Activated CD8-positive, alpha-beta memory T cell treated with anti-CD3 and anti-CD28 coated beads for 24 hours (primary cell): ENCODE data around the gene THEMIS.

ENCODE experiments used
- DNase-seq: peaks from one replicate; pipeline ENCODE4 v3.0.0-alpha.2; 2020

THEMIS gene

DNA sequence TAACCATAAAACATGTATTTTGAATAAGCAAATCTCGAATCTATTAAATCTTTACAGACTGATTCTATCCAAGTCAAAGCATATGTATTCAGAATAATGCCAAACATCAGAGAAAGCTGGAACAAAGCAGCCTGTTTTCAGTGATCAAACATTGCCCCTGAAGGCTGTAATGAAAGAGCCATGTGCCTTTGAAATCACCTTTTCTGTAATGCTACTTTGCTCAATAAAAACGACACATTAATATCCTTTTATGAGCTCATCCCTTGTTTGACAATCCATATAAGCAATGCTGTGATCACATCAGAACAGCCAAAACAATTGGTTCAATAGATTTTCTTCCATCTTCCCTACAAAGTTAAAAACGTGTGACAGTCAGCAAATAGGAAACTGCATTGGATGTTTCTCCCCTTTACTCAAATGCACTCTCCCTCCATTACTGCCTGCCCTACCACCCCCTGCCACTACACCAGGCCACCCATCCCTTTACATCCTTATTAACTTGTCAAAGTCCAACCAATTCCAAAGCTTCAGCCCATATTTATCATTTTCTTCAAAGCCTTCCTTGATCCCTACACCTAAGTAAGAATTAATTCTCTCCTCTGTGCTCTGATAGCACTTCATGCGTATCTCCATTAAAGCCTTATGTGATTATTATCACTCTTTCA is 42.0 kb downstream of the THEMIS start:
- DNase-seq = no peak

DNA sequence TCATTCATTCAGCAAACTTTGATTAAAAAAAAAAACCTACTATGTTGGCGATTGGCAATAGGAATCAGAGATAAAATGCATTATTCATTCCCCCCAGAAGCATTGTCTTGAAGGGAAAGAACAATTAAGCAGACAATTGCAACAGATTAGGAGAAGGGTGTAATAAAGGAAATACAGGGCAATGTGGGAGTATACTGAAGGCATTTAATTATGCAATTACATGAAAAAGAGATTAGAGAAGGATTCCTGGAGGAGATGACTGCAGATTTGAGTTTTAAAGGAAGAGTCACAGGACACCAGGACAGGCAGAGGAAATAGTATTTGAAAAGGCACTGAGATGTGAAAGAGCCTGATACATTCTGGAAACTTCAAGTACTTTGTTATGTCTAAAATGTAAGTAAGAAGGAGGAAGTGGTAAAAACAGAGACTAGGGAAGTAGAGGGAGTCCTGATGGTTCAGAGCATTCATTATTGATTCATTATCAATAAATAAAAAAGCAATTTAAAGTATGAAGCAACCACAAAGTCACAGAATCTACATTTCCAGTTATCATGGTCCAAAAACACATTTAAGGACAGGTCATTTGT is 43.7 kb downstream of the THEMIS start:
- no peak for DNase-seq

DNA sequence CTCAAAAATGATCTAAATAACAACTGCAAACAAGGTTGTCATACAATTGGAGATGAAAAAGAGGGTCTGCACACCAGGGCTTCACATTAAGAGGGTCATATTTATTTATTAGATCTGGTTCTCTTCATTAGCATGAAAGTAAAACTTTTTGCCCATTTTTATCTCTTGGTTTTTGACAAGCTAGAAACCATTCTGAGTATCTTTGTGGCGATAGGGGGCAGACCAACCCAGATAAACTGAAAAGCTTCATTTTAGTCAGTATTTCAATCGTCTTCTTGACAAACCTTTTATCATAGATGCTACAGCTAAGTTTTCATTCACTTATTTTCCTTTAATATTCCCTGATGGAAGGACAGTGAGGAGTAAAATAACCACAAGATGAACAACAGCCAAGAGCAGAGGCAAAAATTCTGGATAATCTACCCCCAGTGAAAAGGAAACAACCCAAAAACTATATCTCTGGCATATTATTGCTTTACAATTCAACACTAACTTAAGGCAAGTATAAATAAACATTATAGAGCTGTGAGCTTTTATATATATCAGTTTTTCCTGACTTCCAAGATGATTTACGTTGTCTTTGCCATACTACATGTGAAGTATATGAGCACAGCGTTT is 45.2 kb downstream of the THEMIS start:
- DNase-seq = no peak

DNA sequence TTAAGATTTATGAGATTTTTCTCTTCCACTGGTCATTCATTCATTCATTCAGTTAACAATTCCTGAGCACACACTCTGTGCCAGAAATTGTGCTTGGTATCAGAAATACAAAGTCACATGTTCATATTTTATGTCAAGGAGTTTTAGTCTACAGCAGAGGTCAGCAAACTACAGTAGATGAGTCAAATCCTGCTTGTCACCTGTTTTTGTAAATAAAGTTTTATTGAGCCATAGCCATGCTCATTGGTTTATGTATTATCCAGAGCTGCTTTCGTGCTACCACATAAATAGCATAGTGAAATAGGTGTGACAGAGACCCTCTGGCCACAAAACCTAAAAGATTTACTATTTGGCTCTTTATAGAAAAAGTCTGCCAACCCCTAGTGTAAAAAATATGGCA is 46.8 kb downstream of the THEMIS start:
- no peak for DNase-seq

DNA sequence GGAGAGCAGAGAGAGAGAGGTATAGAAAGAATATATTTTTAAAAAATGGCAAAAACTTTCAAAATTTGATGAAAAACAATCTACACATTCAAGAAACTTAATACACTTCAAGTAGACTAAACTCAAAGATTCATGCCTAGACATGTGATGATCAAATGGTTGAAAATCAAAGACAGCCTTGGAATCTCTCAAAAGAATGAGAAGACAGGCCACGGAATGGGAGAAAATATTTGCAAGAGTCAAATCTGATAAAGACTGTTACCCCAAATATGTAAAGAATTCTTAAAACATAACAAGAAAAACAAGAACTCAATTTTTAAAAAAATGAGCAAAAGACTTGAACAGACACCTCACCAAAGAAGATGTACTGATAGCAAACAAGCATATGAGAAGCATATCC is 49.7 kb downstream of the THEMIS start:
- no peak for DNase-seq

DNA sequence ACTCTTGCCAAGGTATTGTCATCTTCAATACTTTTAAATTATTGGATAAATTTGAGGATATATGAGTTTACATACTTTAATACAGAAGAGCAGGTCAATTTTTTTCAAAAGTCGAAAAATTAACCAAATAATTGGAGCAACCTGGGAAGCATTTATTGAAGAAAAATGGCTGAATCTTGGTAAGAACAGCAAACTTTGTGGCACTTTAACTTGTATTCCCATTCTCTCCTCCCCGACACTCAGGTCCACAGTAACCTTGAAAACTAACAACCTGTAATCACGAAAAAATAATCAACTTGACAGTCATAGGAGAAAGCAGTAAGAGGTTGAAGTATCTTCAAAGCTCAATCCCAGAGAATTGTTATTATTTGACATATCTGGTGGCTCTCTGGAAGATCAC is 55.6 kb downstream of the THEMIS start:
- DNase-seq = no peak

DNA sequence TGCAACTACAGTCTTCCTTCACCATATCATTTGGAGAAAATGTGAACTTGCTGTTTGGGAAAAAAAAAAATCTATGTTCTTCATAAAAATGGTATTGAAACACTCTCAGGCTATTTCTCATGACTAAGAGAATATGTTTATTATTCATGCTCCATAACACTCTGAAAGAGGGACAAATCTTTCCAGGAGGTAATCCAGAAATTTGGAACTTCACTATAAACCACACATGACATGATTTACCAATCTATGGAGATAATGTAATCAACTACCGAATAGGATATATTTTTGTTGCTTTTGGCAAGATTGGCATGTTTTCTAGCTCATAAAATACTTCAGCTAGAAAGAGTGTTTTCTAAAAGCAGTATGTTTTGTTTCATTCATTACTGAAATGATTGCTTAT is 56.3 kb downstream of the THEMIS start:
- no peak for DNase-seq

DNA sequence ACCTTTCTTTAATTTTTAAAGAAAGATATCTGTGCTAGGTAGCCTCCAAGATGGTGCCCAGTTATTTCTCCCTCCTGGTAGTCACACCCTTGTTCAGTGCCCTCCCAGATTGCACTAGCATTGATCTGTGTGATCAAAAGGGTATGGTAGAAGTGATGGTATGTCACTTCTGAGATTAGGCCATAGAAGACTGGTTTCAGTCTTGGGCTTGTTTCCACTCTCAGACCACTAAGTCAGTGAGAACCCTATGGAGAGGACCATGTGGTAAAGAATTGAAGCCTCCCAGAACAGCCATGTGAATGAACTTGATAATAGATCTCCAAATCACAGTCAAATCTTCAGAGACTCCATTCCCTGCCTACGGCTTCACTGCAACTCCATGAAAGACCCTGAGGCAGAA is 57.3 kb downstream of the THEMIS start:
- no peak for DNase-seq

DNA sequence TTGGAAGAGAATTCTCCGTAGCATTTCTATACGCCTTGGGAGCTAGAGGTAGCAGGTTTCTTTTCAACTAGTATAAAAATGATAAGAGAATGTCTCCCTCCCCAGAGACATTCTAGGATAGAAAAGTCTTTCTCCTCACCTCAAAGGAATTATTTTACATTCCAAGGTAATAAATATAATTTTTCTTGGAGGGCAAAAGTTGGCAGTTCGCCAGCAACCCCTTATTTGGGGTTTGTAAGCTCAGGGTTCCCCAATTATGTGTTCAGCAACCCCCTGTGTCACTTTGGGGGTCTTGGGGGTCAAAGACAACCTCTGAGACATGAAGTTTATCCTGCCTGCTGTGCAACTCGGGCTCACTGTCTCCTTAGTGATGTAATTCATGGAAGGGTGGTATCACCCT is 58.3 kb downstream of the THEMIS start:
- no peak for DNase-seq

DNA sequence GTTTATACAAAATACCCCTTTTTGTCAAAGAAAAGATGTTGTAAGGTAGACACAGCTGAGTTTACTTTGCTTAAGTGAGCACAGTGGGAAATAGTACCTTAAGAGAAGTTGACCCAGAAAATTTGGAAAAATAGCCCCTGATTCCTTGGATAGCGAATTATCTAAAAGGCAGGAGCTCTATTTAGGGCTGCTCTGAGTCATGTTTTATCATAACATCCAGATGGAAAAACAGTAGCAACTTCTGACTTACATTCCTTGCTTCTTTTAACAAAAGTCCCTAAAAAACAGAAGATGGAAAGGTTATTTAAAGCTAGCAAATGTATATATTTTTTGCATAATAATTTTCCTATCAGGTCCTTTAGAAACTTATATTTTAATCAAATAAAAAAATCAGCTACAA is 59.0 kb downstream of the THEMIS start:
- no peak for DNase-seq

DNA sequence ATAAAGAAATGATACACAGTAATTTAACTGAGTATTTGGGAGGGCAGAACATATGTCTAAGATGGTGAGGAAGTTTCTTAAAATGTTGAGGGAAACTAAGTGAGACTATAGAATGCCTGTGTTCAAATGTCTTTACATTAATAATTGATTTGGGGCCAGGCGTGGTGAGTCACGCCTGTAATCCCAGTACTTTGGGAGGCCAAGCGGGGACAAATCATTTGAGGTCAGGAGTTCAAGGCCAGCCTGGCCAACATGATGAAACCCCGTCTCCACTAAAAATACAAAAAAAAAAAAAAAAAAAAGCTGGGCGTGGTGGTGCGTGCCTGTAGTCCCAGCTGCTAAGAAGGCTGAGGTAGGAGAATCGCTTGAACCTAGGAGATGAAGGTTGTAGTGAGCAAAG is 66.7 kb downstream of the THEMIS start:
- DNase-seq = no peak

DNA sequence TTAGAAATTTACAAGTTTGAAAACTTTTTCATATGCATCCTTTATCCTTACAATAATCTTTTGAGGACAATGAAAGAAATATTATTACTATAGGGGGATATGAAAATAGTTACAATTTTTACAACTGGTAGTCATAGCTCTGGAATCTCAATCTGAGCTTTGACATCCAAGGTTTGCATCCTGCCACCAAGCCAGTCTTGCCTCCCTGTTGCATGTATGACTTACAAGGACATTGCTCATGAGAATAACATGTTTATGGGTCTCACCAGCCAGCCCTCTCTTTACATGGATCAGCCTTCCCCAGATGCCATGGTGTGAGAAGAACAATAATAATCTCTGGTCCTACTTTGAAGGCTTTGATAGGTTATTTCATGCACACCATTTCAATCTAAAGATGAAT is 67.5 kb downstream of the THEMIS start:
- DNase-seq = no peak

DNA sequence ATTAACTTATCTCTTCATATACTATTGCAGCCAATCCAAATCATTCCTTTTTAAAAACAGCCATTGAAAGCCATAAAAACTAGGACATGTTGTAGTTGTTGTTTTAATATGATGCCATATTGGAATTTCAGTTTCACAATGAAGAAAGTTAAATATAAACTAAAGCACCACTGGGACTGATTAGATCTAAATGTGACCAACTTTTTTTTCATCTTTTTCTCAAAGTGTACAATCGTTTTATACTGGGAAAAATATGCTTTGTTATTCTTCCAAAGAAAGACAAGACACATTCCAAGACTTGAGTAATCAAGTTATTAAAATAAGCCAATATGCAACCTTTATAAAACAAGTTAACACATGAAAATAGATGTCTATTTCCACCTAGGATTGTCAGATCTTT is 68.5 kb downstream of the THEMIS start:
- DNase-seq = no peak

DNA sequence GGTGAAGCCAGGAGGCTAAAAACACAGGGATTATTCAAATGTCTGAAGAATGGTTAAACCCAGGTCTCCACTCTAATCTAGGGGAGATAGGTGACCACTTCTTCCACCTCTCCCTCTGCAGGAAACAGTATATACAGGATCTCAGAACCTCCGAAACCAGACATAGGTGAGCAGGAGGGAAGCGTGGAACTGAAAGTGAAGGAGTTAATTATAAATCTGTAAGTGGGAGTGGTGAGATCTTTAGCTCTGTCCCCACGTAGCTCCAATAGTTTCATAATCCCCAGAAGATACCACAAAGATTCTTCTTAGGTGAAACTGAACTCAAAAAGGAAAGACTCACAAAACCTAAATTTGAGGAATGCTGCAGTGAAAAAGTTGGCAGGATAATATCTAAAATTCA is 76.8 kb downstream of the THEMIS start:
- DNase-seq = no peak

DNA sequence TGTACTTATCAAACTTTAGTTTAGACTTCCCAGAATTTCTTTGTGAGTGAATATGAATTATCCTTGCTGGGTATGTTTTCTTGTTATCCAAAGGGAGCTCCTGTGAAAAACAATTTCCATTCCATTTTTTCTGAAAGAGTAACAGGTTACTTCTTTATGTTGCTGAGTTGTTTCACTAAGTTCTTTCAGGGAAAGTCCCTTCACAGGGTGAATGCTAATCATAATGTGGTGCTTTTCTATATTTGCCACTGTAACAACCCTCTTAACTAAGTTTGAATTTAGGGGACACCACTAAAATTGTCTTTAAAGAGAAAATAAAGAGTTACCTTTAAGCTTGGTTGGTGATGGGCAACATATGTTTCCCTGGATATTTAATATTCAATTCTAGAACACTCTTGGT is 79.4 kb downstream of the THEMIS start:
- DNase-seq = no peak

DNA sequence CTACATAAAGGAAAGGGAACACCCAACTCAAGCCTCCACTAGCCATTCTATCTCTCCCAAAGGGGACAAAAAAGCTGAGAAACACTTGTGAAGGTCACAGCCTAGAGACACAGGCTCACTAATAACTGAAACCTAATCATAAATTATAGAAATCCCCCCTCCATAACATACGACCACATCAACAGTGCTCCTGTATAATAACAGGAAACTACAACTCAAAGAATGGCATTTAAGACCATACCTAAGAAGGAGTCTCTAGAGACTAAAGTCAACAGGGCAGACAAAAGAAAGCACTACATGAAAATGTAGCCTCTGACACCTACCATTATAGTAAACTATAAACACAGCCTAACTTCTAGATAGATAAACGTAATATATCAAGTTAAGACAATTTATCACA is 82.7 kb downstream of the THEMIS start:
- no peak for DNase-seq

DNA sequence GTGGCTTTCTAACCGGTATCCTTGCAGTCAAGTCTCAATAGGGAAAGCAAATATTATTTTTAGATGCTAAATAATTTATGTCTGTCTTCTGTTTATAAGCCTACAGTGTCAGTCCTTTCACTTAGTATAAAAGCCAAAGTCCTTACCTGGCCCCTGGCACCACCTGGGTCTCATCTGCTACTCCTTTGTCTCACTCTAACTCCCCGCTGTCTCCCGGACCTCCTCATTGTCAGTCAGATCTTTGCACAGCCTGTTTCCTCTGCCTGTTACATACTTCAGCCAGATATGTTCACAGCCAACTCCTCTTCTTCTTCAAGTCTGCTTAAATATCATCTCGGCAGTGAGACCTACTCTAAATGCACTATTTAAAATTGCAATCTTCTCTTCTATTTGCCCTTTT is 84.2 kb downstream of the THEMIS start:
- no peak for DNase-seq

DNA sequence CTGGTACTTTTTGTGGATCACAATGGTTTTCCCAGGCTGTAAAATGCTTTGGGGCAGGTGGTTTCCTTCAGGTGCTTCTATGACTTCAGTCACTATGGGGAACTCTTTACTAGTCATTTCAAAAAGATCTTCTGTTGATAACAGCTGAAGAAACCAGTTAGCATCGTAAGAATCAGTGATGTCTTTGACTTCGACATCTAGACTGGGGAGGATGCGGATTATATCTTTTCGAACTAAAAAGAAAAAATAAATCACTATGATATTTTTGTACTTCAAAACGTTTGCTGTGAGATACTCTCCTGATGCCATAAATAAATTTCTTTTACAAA is 87.2 kb downstream of the THEMIS start:
- DNase-seq = no peak

DNA sequence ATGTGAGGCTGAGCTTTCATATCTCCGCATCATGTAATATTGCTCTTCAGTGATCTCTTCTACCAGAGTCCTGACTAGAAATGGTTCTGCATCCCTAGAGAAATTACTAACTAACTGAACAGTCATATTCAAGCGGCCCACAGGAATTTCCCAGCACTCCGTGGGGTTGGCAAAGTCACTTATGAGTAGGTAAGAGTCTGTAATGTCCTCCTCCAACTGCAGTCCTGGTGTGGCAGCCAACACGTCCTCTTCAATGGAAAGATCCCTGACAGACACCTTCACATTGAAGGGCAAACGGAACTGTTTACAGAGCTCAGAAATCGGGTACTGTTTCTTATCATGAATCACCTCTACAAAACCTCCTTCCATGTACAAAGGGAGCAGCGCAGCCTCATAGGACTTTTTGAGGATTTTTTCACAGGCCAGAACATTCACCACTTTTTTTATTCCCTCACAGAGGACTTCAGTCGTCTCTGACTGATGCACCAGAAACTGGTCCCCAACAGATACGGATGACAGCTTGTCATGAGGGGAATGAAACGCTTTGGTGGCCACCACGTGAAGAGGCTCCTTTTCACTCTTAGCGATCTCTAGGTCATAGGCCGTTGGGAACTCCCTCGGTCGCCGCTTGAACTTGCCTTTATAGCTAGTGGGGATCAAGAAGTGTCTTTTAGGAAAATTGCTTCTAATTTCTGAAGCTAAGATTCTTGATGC is 87.7 kb downstream of the THEMIS start:
- peak; percentile 78 for DNase-seq

DNA sequence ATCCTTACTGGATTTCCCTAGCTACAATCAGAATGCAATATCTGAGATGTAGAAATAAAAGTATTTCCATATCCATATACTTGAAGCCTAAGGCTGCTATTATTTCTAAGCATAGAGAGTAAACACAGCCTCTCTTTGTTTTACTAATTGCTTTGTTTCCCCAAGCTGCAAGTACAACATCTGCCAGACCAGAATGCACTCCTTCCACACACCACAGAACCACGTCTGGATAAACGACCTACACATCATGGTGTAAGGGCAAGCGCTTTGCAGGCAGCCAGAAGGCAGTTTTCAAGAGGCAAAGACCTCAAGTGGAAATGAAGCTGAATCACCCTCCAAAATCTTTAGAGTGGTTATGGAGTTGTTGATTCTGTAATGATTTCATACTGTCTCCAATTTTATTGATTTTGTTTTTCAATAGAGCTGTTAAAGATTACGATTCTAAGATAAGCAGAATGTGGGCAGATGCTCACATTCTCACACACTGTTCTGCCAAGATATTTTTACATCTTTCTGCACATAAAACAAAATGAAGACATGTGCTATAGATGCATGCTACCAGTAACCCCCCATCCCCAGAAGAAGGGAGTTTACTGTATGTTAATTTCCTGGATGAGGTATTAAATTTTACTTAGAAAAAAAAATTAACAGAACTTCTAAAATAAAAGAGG is 88.8 kb downstream of the THEMIS start:
- DNase-seq = no peak

DNA sequence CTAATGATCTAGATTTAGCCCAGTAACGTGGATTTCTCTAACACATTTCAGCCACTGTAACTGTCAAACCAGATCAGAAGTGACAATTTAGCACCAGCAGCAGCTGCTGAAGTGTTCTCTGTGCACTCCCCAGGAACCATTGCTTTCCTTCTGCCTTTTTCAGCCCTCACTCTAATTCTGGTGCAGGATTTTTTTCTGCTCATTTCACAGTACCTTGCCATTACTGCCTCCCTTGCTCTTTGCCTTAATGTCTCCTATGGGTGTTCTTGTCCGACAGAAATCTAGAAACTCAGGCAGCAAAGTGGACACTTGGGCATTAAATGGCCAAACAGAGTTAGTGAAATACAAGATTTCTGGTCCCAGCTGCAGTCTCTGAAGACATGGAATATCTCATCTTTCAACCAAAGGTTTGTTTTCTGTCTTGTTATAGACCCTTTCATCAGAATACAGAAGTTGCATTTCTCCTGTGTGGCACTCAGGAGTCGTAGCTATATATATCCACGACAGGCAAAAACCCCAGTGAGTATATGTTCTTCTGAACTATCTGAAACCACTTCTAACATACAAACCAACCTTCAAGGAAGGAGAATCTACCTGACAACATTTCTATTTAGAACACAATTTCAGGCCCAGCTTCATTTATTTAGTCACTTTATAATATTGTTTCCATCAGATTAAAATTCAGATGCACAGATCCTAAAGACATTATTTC is 92.9 kb downstream of the THEMIS start:
- no peak for DNase-seq

DNA sequence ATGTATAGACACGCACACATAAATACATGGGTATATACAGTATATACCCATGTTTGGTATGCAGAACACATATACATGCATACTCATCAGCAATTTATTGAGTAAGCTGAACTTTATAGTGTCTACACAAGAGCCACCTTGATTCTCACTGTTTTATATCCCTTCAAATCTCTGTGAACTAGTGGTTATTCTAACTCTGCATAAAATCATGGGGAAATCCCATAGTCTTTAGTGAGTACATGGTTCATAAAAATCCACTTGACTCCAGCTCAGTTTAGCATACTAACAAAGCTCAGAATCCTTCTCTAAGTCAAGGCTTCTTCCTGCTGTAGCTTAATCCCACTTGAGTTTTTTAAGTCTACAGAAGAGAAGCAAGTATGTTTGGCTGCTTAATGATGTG is 104.1 kb downstream of the THEMIS start:
- no peak for DNase-seq

DNA sequence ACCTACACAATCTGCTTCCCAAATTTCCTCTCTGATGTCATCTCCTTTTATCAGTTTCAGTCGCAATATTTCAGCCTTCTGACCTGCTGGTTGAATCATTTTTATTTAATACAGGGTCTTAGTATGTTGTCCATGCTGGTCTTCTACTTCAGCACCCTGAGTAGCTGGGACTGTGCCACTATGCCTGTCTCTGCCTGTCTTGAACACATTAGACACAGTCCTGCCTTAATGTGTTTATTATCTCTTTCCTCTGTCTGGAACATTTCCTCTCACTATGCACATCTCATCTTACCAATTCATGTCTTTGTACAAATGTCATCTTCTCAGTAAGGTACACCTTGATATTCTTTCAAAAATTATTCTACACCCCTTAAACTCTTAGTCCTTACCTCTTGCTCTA is 106.5 kb downstream of the THEMIS start:
- DNase-seq = no peak
